Thyroid gland (tissue), 4 donors: ENCODE results near the gene TBC1D25.

Experiments used
- CTCF ChIP-seq, 6 experiments: fragments of 200-600 bp in 3 of 6; fragments of 450-650 bp in 3 of 6; sonication (generic) in 3 of 6; IDR thresholded peaks; one replicate each; pipeline ENCODE4 v1.5.1; 2016 to 2019; ENCODE audit warnings: antibody characterized with exemption in 6 of 6, mild to moderate bottlenecking in 2 of 6, inconsistent platforms in 1 of 6, moderate library complexity in 1 of 6
- POLR2A ChIP-seq, 2 donors: fragments of 450-650 bp; IDR thresholded peaks; one replicate each; pipeline ENCODE4 v1.6.1; 2017; ENCODE audit warnings: antibody characterized with exemption in 2 of 2, mild to moderate bottlenecking in 2 of 2, moderate library complexity in 1 of 2

DNA sequence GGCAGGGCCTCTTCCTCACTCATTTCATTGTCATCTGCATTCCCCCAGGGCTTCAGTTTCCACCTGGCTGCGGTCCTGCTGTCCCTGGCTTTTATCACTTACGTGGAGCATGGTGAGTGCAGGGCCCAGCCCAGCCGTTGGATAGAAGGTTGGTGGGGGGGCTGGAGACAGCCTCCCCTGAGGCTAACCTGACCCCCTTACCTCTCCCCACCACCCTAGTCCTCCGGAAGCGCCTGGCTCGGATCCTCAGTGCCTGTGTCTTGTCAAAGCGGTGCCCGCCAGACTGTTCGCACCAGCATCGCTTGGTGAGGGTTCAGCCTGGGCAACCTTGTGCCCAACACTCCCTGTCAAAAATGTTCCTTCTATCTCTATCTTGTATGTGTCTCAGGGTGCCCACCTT, 23.7 kb upstream of the TBC1D25 start:
- TF ChIP-seq POLR2A (IDR thresholded peaks at IDR 0.05) (no peak), CTCF (IDR thresholded peaks at IDR 0.05) (no peak)
